Trophoblast cell (in vitro differentiated cells and primary cell): Measurements from ENCODE around the gene ZNF438.
"Not testable (repeated sequence)": the region's sequence is repeated elsewhere in the genome, so short reads cannot be mapped to it uniquely, and the experiment has no call there.

Experiments used
- DNase-seq, 2 donors: peaks; one replicate each; pipeline ENCODE4 v3.0.0-alpha.2; 2016
- H2AFZ ChIP-seq: 2 replicates; pipeline ENCODE4 v1.6.1; 2013; ENCODE audit warnings: low read length, moderate library complexity, mild to moderate bottlenecking; ENCODE audit not compliant: insufficient read depth, poor library complexity
- H2AK5ac ChIP-seq: 2 replicates; pipeline ENCODE4 v1.6.1; 2013; ENCODE audit warnings: mild to moderate bottlenecking, low read length
- H2BK120ac ChIP-seq: 2 replicates; pipeline ENCODE4 v1.6.1; 2013; ENCODE audit warnings: low read length, mild to moderate bottlenecking, moderate library complexity; ENCODE audit not compliant: insufficient read depth, poor library complexity
- H2BK12ac ChIP-seq: 2 replicates; pipeline ENCODE4 v1.6.1; 2013; ENCODE audit warnings: mild to moderate bottlenecking, low read length, moderate library complexity
- H2BK5ac ChIP-seq: 2 replicates; pipeline ENCODE4 v1.6.1; 2013; ENCODE audit warnings: low read length, low read depth, moderate library complexity, mild to moderate bottlenecking; ENCODE audit not compliant: poor library complexity
- H3K14ac ChIP-seq: 2 replicates; pipeline ENCODE4 v1.6.1; 2013; ENCODE audit warnings: mild to moderate bottlenecking, low read length
- H3K18ac ChIP-seq: 2 replicates; pipeline ENCODE4 v1.6.1; 2013; ENCODE audit warnings: mild to moderate bottlenecking, low read length
- H3K23ac ChIP-seq: 2 replicates; pipeline ENCODE4 v1.6.1; 2013; ENCODE audit warnings: low read length
- H3K27ac ChIP-seq: 2 replicates; pipeline ENCODE4 v1.5.1; 2013; ENCODE audit warnings: low read depth, mild to moderate bottlenecking, inconsistent platforms, low read length, moderate library complexity
- H3K27me3 ChIP-seq: 2 replicates; pipeline ENCODE4 v1.6.1; 2013; ENCODE audit warnings: inconsistent platforms, mild to moderate bottlenecking, low read length, moderate library complexity; ENCODE audit not compliant: insufficient read depth
- H3K36me3 ChIP-seq, 2 experiments: 1 replicate in 1 of 2; 2 replicates in 1 of 2; pipeline ENCODE4 v1.6.1; 2013; ENCODE audit warnings: low read length in 2 of 2, mild to moderate bottlenecking in 2 of 2, moderate library complexity in 1 of 2; ENCODE audit not compliant: insufficient read depth in 2 of 2, control insufficient read depth in 1 of 2
- H3K4ac ChIP-seq: 2 replicates; pipeline ENCODE4 v1.6.1; 2013; ENCODE audit warnings: low read depth, mild to moderate bottlenecking, low read length, moderate library complexity
- H3K4me1 ChIP-seq, 2 experiments: 1 replicate in 1 of 2; 2 replicates in 1 of 2; pipeline ENCODE4 v1.6.1; 2013; ENCODE audit warnings: low read length in 2 of 2, mild to moderate bottlenecking in 2 of 2, moderate library complexity in 1 of 2; ENCODE audit not compliant: insufficient read depth in 2 of 2, control insufficient read depth in 1 of 2
- H3K4me2 ChIP-seq: 2 replicates; pipeline ENCODE4 v1.6.1; 2013; ENCODE audit warnings: inconsistent platforms, mild to moderate bottlenecking, low read length, moderate library complexity
- H3K4me3 ChIP-seq: 2 replicates; pipeline ENCODE4 v1.5.1; 2013; ENCODE audit warnings: mild to moderate bottlenecking, low read depth, low read length, inconsistent platforms
- H3K79me1 ChIP-seq: one replicate; pipeline ENCODE4 v1.6.1; 2013; ENCODE audit warnings: low read length
- H3K79me2 ChIP-seq: 2 replicates; pipeline ENCODE4 v1.6.1; 2013; ENCODE audit warnings: low read length, mild to moderate bottlenecking; ENCODE audit not compliant: control insufficient read depth, insufficient read depth, poor library complexity
- H3K9ac ChIP-seq: 2 replicates; pipeline ENCODE4 v1.6.1; 2013; ENCODE audit warnings: mild to moderate bottlenecking, low read length
- H3K9me3 ChIP-seq: 2 replicates; pipeline ENCODE4 v1.6.1; 2013; ENCODE audit warnings: low read depth, mild to moderate bottlenecking, control low read depth, inconsistent platforms, low read length; ENCODE audit not compliant: insufficient read depth
- H4K12ac ChIP-seq: 2 replicates; pipeline ENCODE4 v1.6.1; 2013; ENCODE audit warnings: low read depth, mild to moderate bottlenecking, low read length, moderate library complexity
- H4K8ac ChIP-seq: 2 replicates; pipeline ENCODE4 v1.6.1; 2013; ENCODE audit warnings: low read depth, mild to moderate bottlenecking, low read length, moderate library complexity
- H4K91ac ChIP-seq: one replicate; pipeline ENCODE4 v1.6.1; 2013; ENCODE audit warnings: low read depth, mild to moderate bottlenecking, low read length, moderate library complexity
- WGBS: extraction: QIAGEN DNeasy Blood & Tissue Kit; methylation state at CpG from one replicate; pipeline ENCODE4 v1.1.7; 2013; ENCODE audit warnings: missing lambda C conversion rate; ENCODE audit not compliant: insufficient read length, insufficient coverage; ENCODE audit errors: extremely low coverage; 5-methylcytosine and 5-hydroxymethylcytosine counted together

The ZNF438 gene

GRCh38 chr10:30902621-30903396, 128.9 kb downstream of the ZNF438 start:
- no peak overlapping the region for H3K4me3 ChIP-seq
- no peaks in the 10 kb centered on the region for H3K4me1 ChIP-seq
- H2BK12ac ChIP-seq: no peak overlapping the region
- H3K36me3 ChIP-seq: no peaks in the 10 kb centered on the region
- no peak overlapping the region for H2AFZ ChIP-seq
- no peak overlapping the region for H2BK120ac ChIP-seq
- H3K79me2 ChIP-seq: no peaks in the 10 kb centered on the region
- no peak overlapping the region for H3K23ac ChIP-seq
- no peak overlapping the region for H4K91ac ChIP-seq
- no peak overlapping the region for H4K12ac ChIP-seq
- no peaks in the 10 kb centered on the region for H3K79me1 ChIP-seq
- H3K14ac ChIP-seq: no peak overlapping the region
- H3K18ac ChIP-seq: no peak overlapping the region
- no CpG with 5 or more reads among the region's 37 CpGs for WGBS
- H2BK5ac ChIP-seq: no peak overlapping the region
- no peak overlapping the region for H3K4me2 ChIP-seq
- no peaks in the 10 kb centered on the region for H3K27me3 ChIP-seq
- peaks cover 1% of the 10 kb centered on the region for H3K9me3 ChIP-seq
- no peak overlapping the region for H4K8ac ChIP-seq
- no peak overlapping the region for H2AK5ac ChIP-seq
- DNase-seq: no peak
- H3K4ac ChIP-seq: no peak overlapping the region
- no peak overlapping the region for H3K27ac ChIP-seq
- H3K9ac ChIP-seq: no peak overlapping the region

GRCh38 chr10:30901487-30901886, 130.2 kb downstream of the ZNF438 start:
- H3K79me1 ChIP-seq, H3K79me2 ChIP-seq, H4K8ac ChIP-seq, H3K36me3 ChIP-seq, H2AFZ ChIP-seq, H2BK5ac ChIP-seq, H3K9ac ChIP-seq, H3K9me3 ChIP-seq, H3K14ac ChIP-seq, H2AK5ac ChIP-seq, H3K4me2 ChIP-seq, H3K4ac ChIP-seq, DNase-seq, H3K27me3 ChIP-seq, H4K12ac ChIP-seq, H3K27ac ChIP-seq, H3K4me3 ChIP-seq, H2BK120ac ChIP-seq, H4K91ac ChIP-seq, H2BK12ac ChIP-seq, H3K4me1 ChIP-seq, H3K23ac ChIP-seq, H3K18ac ChIP-seq: not testable (repeated sequence)
- no CpG with 5 or more reads among the region's 21 CpGs for WGBS

GRCh38 chr10:30898964-30899363, 132.7 kb downstream of the ZNF438 start:
- DNase-seq: no peak
- H2AFZ ChIP-seq: no peak overlapping the region
- H3K18ac ChIP-seq: no peak overlapping the region
- H2BK120ac ChIP-seq: no peak overlapping the region
- H2AK5ac ChIP-seq: no peak overlapping the region
- H3K4me2 ChIP-seq: no peak overlapping the region
- H3K79me1 ChIP-seq: no peaks in the 10 kb centered on the region
- no peak overlapping the region for H3K9ac ChIP-seq
- no peak overlapping the region for H4K8ac ChIP-seq
- H3K4ac ChIP-seq: no peak overlapping the region
- no peaks in the 10 kb centered on the region for H3K79me2 ChIP-seq
- H3K4me1 ChIP-seq: no peaks in the 10 kb centered on the region
- no CpG with 5 or more reads among the region's 1 CpG for WGBS
- H3K9me3 ChIP-seq: peaks cover 1% of the 10 kb centered on the region
- H3K23ac ChIP-seq: no peak overlapping the region
- no peak overlapping the region for H4K91ac ChIP-seq
- no peak overlapping the region for H3K4me3 ChIP-seq
- H2BK5ac ChIP-seq: no peak overlapping the region
- H4K12ac ChIP-seq: no peak overlapping the region
- no peaks in the 10 kb centered on the region for H3K27me3 ChIP-seq
- H2BK12ac ChIP-seq: no peak overlapping the region
- no peak overlapping the region for H3K27ac ChIP-seq
- H3K14ac ChIP-seq: no peak overlapping the region
- H3K36me3 ChIP-seq: no peaks in the 10 kb centered on the region

- Histone ChIP-seq H3K4ac (no peak overlapping the region), H3K14ac (no peak overlapping the region), H3K36me3 (no peaks in the 10 kb centered on the region), H3K4me1 (no peaks in the 10 kb centered on the region), H3K79me2 (no peaks in the 10 kb centered on the region), H3K27ac (no peak overlapping the region), H2BK120ac (no peak overlapping the region), H3K4me2 (no peak overlapping the region), H3K79me1 (no peaks in the 10 kb centered on the region), H4K12ac (no peak overlapping the region), H2BK12ac (no peak overlapping the region), H4K8ac (no peak overlapping the region), H2BK5ac (no peak overlapping the region), H4K91ac (no peak overlapping the region), H3K9ac (no peak overlapping the region), H3K23ac (no peak overlapping the region), H2AK5ac (no peak overlapping the region), H3K9me3 (peaks cover 1% of the 10 kb centered on the region), H2AFZ (no peak overlapping the region), H3K18ac (no peak overlapping the region), H3K27me3 (no peaks in the 10 kb centered on the region), H3K4me3 (no peak overlapping the region)
- WGBS: no CpG with 5 or more reads among the region's 1 CpG
- DNase-seq: no peak
Measured at GRCh38 chr10:30897547-30897946, 134.1 kb downstream of the ZNF438 start.
